Ishikawa (cell line): ENCODE results near the gene VN1R5.

Experiments used
- CEBPB ChIP-seq: IDR thresholded peaks from 2 replicates; pipeline ENCODE4 v1.6.1; 2012
- CREB1 ChIP-seq: IDR thresholded peaks from 2 replicates; pipeline ENCODE4 v1.6.1; 2012; ENCODE audit warnings: low read depth
- EGR1 ChIP-seq: IDR thresholded peaks from 2 replicates; pipeline ENCODE4 v1.6.1; 2012
- EP300 ChIP-seq: IDR thresholded peaks from 2 replicates; pipeline ENCODE4 v1.6.1; 2012; ENCODE audit warnings: borderline replicate concordance
- FOXM1 ChIP-seq: IDR thresholded peaks from 2 replicates; pipeline ENCODE4 v1.6.1; 2012; ENCODE audit warnings: low read depth, borderline replicate concordance
- NFIC ChIP-seq: IDR thresholded peaks from 2 replicates; pipeline ENCODE4 v1.6.1; 2012
- RAD21 ChIP-seq: IDR thresholded peaks from 2 replicates; pipeline ENCODE4 v1.6.1; 2012; ENCODE audit warnings: low read depth
- TAF1 ChIP-seq: IDR thresholded peaks from 2 replicates; pipeline ENCODE4 v1.6.1; 2012; ENCODE audit warnings: low read depth, mild to moderate bottlenecking
- TCF12 ChIP-seq: IDR thresholded peaks from 2 replicates; pipeline ENCODE4 v1.6.1; 2012; ENCODE audit warnings: low read depth
- TEAD4 ChIP-seq: IDR thresholded peaks from 2 replicates; pipeline ENCODE4 v1.6.1; 2012
- YY1 ChIP-seq: IDR thresholded peaks from 2 replicates; pipeline ENCODE4 v1.6.1; 2012; ENCODE audit warnings: low read depth
- ZBTB7A ChIP-seq: IDR thresholded peaks from 2 replicates; pipeline ENCODE4 v1.6.1; 2012; ENCODE audit warnings: low read depth
- TF ChIP-seq, protein P1 (sequence below): IDR thresholded peaks from 2 replicates; pipeline ENCODE4 v1.6.1; 2012
- TF ChIP-seq, protein P2 (sequence below): IDR thresholded peaks from 2 replicates; pipeline ENCODE4 v1.6.1; 2012
- TF ChIP-seq, protein P3 (sequence below): IDR thresholded peaks from 2 replicates; pipeline ENCODE4 v1.6.1; 2012; ENCODE audit warnings: low read depth, mild to moderate bottlenecking

VN1R5 gene

DNA sequence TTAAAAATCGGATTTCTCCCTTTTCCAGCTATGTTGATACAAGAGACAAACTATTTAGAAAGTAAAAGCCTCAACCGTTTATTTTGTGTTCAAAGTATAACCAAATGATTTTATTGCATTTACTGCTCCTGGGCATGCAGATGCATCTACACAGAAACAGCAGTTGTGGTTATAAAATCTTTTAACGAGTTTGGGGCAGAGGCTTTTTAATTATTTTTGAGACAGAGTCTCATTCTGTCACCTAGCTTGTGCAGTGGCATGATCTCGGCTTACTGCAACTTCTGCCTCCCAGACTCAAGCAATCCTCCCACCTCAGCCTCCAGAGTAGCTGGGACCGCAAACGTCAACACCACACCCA is 42.2 kb downstream of the VN1R5 start:
- TF ChIP-seq TAF1 = no peak

DNA sequence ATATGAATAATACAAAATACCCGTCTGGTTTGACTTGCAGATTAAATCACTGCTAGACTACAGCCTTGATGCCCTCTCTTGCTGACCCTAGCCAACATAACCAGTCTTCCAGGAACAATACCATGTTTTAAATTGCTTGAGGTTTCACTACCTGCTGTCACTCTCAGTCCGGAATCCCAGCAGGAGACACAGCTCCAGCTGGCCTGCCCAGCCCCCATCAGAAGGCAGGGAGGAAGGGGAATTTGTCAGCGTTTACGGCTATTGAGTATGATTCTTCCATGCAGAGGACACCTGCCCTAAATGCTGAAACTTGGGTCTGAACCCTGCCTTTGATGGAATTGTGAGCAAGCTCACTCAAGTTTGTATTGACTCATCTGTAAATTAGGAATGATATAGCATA is 42.8 kb downstream of the VN1R5 start:
- TF ChIP-seq, protein P1, sequence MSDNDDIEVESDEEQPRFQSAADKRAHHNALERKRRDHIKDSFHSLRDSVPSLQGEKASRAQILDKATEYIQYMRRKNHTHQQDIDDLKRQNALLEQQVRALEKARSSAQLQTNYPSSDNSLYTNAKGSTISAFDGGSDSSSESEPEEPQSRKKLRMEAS = no peak
- TF ChIP-seq ZBTB7A = no peak
- TF ChIP-seq EP300 = no peak
- TF ChIP-seq, protein P2, sequence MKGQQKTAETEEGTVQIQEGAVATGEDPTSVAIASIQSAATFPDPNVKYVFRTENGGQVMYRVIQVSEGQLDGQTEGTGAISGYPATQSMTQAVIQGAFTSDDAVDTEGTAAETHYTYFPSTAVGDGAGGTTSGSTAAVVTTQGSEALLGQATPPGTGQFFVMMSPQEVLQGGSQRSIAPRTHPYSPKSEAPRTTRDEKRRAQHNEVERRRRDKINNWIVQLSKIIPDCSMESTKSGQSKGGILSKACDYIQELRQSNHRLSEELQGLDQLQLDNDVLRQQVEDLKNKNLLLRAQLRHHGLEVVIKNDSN = no peak
- TF ChIP-seq, protein P3, sequence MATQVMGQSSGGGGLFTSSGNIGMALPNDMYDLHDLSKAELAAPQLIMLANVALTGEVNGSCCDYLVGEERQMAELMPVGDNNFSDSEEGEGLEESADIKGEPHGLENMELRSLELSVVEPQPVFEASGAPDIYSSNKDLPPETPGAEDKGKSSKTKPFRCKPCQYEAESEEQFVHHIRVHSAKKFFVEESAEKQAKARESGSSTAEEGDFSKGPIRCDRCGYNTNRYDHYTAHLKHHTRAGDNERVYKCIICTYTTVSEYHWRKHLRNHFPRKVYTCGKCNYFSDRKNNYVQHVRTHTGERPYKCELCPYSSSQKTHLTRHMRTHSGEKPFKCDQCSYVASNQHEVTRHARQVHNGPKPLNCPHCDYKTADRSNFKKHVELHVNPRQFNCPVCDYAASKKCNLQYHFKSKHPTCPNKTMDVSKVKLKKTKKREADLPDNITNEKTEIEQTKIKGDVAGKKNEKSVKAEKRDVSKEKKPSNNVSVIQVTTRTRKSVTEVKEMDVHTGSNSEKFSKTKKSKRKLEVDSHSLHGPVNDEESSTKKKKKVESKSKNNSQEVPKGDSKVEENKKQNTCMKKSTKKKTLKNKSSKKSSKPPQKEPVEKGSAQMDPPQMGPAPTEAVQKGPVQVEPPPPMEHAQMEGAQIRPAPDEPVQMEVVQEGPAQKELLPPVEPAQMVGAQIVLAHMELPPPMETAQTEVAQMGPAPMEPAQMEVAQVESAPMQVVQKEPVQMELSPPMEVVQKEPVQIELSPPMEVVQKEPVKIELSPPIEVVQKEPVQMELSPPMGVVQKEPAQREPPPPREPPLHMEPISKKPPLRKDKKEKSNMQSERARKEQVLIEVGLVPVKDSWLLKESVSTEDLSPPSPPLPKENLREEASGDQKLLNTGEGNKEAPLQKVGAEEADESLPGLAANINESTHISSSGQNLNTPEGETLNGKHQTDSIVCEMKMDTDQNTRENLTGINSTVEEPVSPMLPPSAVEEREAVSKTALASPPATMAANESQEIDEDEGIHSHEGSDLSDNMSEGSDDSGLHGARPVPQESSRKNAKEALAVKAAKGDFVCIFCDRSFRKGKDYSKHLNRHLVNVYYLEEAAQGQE = no peak

DNA sequence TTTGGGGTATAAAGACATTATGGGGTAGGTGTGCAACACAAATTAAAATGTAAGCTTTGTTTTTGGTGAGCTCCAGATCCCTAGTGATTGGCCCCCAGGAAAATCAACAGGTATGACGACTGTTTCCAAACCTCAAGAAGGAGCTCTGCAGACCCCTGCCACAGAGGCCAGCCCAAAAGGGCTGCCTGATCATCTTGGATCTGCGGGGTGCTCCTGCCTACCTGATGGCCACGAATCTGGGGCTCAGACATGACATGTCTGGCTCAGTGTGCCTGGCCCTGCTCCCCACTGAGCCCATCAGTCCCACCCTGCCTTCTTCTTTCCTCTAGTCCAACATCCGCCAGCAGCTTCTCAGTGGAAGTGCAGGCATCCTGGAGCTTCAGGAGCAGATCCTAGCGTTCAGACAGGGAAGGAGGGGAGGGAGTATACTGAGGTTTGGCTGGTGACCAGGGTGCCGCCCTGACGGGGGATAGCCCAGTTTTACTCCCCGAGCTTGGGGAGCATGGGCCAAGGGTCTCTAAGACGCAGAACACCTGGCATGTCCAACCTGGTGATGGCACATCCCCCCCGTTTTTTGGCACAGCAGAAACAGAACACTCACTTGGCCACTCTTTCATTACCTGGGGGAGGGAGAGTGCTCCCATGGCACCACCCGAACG is 44.0 kb downstream of the VN1R5 start:
- no peak for TF ChIP-seq ZBTB7A
- TF ChIP-seq NFIC = no peak
- TF ChIP-seq TEAD4 = no peak
- TF ChIP-seq EP300 = no peak
- no peak for TF ChIP-seq EGR1
- TF ChIP-seq, protein P2 = no peak

DNA sequence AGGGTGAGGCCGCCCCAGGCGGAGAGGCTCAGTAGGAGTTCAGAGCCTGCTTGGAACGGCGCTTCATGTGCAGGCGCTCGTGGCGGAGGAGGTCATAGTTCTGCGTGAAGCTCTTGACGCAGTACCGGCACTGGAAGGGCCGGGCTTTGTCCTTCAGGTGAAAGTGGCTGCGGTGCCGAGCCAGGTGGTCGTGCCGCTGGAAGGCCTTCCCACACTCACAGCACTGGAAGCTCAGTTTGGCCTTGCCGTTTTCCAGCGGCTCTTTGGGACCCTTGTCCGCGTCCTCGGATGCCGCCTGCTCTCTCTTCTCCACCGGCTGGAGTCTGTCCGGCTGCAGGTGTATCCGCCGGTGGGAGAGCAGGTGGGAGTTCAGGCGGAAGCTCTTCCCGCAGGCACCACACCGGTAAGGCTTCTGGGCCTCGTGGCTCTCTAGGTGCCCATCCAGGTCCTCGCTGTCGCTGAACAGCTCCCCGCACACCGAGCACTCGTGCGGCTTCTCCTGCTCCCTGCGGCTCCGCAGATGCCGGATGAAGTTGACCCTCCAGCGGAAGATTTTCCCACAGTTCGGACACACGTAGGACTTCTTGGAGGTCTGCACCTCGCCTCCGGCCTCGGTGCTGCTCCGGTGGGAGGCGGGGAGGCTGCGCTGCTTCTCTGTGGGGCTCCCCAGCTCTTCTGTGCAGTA is 44.8 kb downstream of the VN1R5 start:
- TF ChIP-seq CREB1 (no peak), TCF12 (no peak), EGR1 (no peak), TAF1 (no peak), FOXM1 (no peak), TEAD4 (no peak), YY1 (no peak), NFIC (no peak), CEBPB (no peak), ZBTB7A (no peak), RAD21 (no peak), EP300 (no peak)
- TF ChIP-seq, protein P3 = no peak
- TF ChIP-seq, protein P1 = no peak
- TF ChIP-seq, protein P2 = no peak

DNA sequence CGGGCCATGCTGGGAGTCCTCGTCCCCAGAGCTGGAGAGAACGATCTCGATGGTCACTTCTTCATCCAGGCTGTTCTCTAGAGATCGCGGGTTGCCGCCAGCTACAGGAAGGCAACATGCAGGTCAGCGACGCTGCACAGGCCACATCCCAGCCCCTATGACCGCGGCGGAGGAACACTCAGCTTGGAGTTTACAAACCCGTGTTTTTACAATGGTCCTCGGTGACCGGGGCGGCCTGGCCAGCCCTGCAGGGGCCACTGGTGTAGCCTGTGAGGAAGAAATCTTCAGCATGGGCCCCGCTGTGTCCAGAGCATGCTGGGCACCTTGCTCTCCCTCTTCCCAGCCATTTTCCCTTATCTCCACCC is 45.3 kb downstream of the VN1R5 start:
- TF ChIP-seq CEBPB (no peak), TAF1 (no peak), FOXM1 (no peak), NFIC (no peak), TEAD4 (no peak), RAD21 (no peak), EP300 (no peak), ZBTB7A (no peak), TCF12 (no peak), YY1 (no peak), EGR1 (no peak), CREB1 (no peak)
- TF ChIP-seq, protein P3 = no peak
- TF ChIP-seq, protein P2 = no peak
- TF ChIP-seq, protein P1 = no peak
